GM18499 (cell line): ENCODE data around the gene ACIN1.

Experiments
- ATAC-seq: cut with Tn5 transposase; IDR thresholded peaks from one replicate; pipeline ENCODE4 v1.9.1; 2021; ENCODE audit warnings: moderate number of reproducible peaks; ENCODE audit not compliant: insufficient read depth, unreplicated experiment

The ACIN1 gene

DNA sequence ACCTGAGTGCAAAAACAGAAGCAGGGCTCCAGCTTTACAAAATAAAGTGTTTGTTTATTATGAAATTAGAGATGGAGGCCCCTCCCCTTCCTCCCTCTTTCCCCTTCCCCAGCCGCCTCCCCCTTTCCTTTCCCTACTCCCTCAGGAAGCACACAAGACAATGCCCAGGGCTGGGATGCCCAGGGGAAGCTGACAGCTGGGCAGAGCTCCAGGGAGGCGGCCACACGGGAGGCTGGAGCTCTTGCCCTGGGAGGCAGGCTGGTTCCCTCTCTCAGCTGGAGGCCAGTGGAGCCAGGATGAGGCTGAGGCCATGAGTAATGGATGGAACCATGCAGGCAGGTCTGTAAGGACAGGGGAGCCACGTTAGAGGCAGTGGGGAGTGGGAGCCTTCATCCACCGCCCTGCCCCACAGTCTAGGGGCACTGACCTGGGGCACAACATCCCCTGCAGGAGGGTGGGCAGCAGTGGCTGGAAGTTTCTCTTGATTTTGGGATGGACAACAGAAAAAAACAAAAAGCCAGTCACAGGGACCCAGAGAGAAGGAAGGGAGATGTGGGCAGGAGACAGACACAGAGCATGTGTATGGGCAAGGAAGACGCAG, 47.8 kb downstream of the ACIN1 start:
- no peak for ATAC-seq

DNA sequence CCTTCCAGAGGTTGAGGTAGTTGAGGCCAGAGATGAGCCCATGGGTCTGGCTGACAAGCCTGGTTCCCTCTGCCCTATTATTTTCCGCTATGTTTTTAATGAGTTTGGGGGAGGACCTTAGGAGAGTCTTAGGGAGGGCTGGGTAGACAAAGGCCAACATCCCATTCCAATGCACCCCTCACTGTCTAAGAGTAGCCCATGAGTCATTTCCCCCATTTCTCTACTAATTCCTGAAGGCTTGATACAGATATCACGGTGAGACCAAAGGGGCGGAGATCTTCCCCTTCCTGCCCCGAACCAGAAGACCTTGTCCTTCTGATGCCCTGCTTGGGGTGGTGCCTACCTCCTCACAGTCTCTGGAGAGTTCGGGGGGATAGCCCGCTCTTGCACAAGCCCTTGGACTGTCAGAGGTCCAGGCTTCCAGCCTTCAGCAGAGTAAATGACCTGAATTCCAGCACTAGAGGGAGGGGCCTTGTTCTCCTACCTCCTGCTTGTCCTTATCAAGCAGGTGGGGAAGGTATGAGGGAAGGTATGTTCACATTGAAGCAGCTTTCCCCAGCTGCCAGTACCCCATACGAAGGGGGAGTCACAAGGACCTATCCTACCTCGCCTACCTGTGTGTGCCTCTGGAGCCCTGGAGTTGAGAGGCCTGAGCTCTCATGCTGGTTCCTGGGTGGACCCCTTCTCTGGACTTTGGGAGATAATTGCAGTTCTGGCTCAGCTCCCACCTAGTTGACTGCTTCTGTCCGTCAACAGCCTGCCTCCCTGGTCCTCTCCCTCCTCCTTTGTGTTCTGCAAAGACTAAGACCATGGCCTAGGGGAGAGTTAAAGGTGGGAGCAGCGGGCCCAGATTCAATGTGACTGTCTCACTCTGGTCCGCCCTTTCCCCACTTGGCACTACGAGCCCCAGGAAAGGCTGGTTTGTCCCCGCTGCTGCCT, 49.2 kb downstream of the ACIN1 start:
- no peak for ATAC-seq

- ATAC-seq, result no peak
These were observed 50.1 kb downstream of the ACIN1 start for GRCh38 chr14:23044840-23045239.

DNA sequence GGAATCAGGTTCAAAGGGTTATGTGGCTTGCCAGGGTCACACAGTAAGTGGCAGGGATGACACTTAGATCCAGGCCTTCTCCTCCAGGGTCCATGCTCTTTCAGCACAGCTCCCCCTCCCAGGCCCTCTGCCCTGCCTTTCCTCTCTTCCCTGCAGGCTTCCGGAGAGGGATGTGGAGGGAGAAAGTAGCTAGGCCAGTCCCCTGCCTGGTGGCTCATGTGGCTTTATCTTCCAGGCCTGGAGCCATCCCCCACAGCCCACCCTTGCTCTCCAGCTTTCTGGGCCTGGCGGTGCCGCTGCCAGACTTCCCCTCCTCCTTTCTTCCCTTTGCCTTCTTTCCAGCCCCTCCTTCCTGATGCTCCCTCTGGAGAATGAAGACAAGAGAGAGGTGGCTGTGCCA, 51.2 kb downstream of the ACIN1 start:
- no peak for ATAC-seq

DNA sequence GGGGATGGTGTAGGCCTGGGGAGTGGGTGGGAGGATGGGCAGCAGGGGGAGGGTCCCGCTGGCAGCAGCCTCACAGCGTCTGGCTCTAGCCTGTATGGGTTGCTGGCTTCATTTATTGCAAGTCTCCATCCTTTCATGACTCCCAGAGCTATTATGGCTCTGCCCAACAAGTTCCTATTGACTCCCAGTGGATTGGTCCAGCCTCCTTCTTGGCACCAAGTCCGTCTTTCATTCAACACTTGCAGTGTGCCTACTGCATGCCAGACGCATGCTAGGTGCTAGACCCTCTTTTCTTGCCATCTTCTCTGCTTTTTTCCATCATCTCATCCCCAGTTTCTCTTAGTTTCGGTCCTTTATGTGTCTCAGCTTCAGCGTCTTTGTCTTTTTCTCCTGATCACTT, 51.8 kb downstream of the ACIN1 start:
- ATAC-seq, result no peak

DNA sequence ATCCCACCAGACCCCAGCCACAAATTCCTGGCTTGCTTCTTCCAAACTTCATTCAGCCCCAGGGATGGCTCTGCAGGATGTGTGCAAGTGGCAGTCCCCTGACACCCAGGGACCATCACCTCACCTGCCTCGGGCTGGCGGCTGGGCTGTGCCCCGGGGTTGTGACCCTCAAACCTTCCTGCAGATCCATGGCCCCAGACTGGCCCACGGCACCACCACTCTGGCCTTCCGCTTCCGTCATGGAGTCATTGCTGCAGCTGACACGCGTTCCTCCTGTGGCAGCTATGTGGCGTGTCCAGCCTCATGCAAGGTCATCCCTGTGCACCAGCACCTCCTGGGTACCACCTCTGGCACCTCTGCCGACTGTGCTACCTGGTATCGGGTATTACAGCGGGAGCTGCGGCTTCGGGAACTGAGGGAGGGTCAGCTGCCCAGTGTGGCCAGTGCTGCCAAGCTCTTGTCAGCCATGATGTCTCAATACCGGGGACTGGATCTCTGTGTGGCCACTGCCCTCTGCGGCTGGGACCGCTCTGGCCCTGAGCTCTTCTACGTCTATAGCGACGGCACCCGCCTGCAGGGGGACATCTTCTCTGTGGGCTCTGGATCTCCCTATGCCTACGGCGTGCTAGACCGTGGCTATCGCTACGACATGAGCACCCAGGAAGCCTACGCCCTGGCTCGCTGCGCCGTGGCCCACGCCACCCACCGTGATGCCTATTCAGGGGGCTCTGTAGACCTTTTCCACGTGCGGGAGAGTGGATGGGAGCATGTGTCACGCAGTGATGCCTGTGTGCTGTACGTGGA, 52.6 kb downstream of the ACIN1 start, which contains the start of gene PSMB11:
PSMB11 (plus strand) TSS at position 51 of the 804 bp plus-strand sequence; CDS start at position 65, 14 bp downstream.
- no peak for ATAC-seq

DNA sequence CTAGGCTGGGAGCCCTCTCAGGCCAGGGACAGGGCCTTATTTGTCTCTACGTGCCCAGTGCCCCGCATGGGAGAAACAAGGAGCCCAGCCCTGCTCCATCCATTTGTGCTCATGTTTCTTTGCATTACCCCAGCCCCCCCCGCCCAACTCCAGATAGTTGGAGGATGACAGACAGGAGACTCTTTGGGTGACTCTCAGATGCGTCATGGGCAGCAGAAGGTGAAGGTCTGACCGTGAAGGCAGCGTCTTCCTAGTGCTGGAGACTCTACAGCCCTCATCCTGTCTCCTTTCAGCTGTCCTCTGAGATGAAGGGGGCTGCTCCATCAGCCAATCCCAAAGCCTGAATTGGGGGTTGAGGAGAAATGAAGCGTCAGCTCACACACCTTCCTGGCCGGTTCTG, 53.2 kb downstream of the ACIN1 start:
- no peak for ATAC-seq

GRCh38 chr14:23040100-23040499, 54.8 kb downstream of the ACIN1 start:
- ATAC-seq, result no peak

- no peak for ATAC-seq
These were observed 59.4 kb downstream of the ACIN1 start for GRCh38 chr14:23035303-23036144.

- ATAC-seq, result peak; percentile 84
These were observed 60.2 kb downstream of the ACIN1 start, which contains the start of gene PSMB5 for GRCh38 chr14:23034498-23035302. Gene PSMB5, minus strand, starts transcription at chr14:23034900. Its CDS starts 19 bp downstream, at chr14:23034881.

- ATAC-seq, result no peak
These were observed 61.0 kb downstream of the ACIN1 start for GRCh38 chr14:23033801-23034497.

DNA sequence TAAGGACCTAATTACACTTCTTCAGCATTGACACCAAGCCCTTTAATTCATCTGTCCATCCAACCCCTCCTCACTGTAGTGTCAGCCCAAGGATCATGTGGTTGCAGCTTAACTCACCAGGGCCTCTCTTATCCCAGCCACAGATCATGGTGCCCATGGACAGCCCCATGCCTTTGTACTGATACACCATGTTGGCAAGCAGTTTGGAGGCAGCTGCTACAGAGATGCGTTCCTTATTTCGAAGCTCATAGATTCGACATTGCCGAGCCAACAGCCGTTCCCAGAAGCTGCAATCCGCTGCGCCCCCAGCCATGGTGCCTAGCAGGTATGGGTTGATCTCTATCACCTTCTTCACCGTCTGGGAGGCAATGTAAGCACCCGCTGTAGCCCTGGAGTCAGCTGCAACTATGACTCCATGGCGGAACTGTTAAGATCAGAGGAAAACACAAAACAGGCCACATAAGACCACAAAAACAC, 61.6 kb downstream of the ACIN1 start:
- no peak for ATAC-seq

- no peak for ATAC-seq
These were observed 64.0 kb downstream of the ACIN1 start for GRCh38 chr14:23030936-23031335.

GRCh38 chr14:23028799-23029198, 66.1 kb downstream of the ACIN1 start:
- ATAC-seq, result no peak

- no peak for ATAC-seq
These were observed 69.7 kb downstream of the ACIN1 start for GRCh38 chr14:23025151-23025814.

GRCh38 chr14:23024612-23025075, 70.3 kb downstream of the ACIN1 start:
- ATAC-seq, result no peak

DNA sequence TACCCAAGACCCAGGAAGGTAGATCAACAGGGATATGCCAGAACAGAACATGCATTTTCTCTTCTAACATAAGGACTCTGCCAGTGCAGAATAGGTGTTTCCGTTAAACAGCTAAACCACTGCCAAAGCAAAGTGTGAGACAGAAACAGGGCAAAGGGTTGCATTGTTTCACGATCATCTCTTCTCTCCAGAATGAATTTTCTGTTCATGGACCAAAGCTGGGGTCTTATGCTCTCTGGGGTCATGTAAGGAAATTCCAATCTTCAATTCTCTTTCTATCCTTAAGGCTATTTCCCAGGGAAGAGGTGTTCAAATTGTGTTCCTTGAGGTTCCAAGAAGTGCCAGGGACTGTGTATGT, 71.2 kb downstream of the ACIN1 start:
- ATAC-seq, result no peak
